CMK (cell line): Measurements from ENCODE around the gene TTC31.

Experiments used
- DNase-seq: peaks from one replicate; pipeline ENCODE4 v3.0.0-alpha.2; 2010; ENCODE audit warnings: low read depth

TTC31 gene

GRCh38 chr2:74488643-74489481, 6.0 kb downstream of the TTC31 start:
- DNase-seq, result no peak

- DNase-seq, result no peak
Observed at GRCh38 chr2:74489906-74490305, 7.0 kb downstream of the TTC31 start.

DNA sequence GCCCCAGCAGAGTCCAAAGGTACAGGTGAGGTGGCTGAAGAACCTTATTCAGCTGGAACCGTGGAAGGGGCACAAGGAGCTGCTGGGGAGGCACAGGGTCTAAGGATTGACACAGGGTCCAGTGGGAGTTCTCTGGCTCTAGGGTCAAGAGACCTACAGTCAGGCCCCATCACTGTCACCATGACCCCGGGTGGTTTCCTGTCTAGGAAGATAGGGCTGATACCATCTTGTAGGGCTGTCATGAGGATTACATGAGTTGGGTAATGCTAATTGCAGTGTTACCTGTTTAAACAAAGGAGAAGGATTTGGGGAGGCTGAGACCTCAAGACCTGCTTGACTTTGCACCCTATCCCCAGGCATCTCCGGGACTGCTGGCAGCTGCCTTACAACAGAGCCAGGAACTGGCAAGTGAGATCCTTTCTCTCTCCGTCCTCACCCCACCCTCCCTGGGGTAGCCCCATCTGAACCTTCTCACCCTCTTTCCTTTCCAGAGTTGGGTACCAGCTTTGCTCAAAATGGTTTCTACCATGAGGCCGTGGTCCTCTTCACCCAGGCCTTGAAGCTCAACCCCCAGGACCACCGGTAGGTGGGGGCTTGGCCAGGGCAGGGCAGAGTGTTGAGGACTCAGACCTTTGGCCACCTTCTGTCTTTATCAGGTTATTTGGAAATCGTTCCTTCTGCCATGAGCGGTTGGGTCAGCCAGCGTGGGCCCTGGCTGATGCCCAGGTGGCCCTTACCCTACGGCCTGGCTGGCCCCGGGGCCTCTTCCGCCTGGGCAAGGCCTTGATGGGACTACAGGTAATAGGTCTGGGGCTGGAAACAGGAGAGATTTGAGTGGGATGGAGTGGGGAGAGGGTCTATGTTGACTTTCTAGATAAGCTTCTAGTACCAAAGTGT, 9.0 kb downstream of the TTC31 start:
- DNase-seq, result no peak

GRCh38 chr2:74493546-74493945, 10.7 kb downstream of the TTC31 start:
- no peak for DNase-seq

- DNase-seq, result no peak
Observed at GRCh38 chr2:74495440-74495839, 12.6 kb downstream of the TTC31 start.

DNA sequence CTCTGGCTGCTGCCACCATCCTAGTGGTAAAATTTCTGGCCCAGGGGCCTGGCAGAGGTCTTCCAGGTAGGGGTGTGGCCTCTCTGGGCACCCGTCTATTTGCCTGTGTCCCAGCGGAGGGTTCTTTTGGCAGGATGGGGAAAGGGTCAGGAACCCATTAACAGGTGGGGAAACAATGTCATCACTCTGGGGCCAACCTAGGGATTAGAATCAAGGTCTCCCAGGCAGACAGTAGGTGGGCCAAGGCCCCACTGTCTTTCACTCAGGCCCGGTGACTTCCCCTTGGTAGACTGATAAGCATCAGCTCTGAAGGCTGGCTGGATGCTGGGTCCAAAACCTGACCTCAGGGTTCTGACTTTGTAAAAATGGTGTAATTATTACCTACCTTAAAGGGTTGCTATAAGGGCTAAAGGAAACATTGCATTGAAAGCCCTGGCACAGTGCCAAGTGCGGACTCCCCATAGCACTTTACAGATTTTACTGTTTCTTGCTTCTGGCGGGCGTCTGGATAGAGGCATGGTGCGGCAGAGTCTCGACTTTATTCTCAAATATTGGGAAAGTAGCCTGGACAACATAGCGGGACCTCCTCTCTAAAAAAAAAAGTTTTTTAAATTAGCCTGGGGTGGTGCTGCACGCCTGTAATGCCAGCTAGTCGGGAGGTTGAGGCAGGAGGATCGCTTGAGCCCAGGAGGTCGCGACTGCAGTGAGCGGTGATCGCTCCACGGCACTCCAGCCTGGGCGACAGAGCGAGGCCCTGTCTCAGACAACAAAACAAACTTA, 14.3 kb downstream of the TTC31 start:
- DNase-seq, result no peak

DNA sequence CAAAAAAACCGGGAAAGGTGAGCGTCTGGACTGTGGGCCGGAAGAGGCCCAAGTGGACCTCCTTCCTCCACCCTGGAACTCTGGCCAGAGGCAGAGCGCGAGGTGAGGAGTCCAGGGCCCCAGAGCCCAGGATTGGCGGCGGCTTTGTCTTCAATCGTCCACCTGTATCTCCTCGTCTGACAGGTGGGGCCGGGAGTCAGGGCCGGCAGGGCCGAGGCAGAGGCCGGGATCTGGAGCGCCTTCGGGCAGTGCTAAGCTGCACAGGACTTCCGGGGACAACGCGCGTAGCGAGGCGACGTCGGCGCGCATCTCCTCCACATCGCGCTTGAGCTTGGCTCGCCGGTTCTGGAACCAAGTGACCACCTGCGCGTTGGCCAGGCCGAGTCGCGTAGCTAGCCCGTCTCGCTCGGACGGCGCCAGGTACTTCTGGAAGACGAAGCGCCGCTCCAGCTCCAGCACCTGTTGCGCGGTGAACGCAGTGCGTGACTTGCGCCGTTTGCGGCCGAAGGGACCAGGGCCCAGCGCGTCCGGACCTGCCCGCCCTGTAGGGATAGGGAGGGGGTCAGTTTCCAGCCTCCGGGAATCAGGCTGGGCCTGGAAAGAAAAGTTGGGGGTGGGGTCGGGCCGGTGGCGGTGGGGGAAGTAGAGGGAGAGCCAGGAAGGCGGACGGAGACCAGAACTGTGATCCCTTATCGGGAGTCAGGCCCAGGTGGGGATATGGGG, 15.1 kb downstream of the TTC31 start:
- no peak for DNase-seq

DNA sequence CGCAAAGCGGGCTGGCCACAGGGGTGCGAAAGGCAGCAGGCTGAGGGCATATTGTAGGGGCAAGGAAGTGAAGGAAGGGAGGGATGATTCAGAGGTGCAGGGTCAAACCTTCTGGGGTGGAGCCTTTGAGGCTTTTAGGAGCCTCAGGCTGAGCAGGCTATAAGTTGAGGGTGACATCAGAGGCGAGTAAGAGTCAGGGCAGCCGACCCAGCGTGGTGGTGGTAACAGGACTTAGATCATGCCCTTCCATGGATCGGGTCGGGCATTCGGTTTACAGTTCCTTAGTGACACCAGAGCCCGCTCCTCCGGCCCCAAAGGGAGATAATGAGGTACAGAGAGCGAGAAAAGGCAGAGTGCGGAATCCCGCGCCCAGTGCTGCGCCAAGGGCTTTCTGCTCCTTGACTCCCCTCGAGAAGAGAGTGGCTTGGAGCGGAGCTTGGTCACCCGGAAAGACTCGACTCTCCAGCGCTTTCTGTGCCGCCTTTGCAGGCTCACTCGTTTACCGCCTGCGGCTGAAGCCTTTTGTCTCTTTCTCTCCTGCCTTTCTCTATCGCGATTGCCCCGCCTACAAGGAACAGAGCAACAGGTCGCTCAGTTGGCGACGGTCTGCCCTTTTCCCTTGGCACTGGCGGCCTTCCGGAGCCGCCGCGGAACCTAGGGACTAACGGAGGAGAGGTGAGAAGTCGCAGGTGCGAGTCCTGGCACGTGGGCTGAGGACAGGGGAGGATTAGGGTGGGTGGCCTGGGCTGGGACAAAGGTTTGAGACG, 15.8 kb downstream of the TTC31 start:
- no peak for DNase-seq

DNA sequence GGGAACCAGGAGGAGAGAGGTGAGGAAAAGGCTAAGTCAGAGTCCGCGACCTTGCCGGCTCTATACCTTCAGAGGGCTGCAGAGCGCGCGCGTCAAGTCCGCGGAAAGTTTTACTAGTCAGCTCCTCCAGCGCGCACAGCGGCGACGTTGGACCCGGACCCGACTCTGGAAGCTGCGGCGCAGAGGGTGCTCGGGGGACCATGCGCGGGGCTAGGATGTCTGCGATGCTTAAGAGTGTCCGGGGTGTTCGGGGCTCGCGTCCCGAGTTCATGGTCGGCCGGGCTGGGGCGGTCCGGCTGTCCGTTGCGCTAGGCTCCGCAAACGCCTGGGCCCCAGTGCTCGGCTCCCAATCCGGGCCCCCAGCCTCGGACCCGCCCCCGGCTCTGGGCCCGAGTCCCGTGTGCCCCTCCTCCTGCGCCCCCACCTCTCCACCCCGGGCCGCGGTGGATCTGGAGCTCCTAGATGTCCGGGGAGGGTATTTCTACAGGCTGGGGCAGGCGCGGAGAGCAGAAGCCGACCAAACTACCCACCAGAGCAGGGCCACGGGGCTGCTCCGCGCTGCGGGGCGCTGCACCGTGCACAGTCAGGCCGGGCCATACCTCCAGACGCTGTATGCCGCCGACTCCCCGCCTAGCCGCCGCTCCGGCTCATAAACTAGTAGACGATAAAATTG, 16.5 kb downstream of the TTC31 start, which contains the start of gene LBX2:
Gene LBX2, minus strand, starts transcription at position 337 of the 673 bp plus-strand sequence. Its CDS starts 66 bp downstream, at position 271.
- no peak for DNase-seq

DNA sequence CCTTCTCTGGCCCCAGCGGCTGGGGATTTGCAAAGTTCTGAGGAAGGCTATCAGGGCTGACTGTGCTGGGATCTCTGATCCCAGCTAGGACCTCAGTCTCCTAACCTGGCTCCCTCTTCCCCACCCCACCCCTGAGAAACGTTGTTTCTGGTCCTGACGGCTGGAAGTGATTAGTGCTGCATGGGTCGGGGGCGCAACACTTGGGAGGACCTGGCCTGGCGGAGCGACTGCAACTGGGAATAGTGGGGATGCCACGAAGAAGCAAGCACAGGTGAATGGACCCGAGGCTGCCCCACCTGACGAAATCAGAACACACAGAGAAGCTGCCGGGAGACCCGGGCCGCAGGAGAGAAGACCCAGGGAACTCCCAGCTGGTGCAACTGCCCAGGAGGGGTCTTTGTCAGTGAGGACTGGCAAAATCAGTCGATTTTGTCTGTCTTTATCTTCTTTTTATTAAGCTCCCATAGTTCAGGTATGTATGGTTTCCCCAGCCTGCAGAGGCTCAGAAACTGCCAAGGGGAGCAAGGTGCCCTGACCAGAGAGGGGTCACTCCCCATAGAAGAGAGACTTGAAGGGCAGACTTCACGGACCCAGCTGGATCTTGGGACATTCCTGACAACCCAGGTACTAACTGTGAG, 17.2 kb downstream of the TTC31 start:
- no peak for DNase-seq

DNA sequence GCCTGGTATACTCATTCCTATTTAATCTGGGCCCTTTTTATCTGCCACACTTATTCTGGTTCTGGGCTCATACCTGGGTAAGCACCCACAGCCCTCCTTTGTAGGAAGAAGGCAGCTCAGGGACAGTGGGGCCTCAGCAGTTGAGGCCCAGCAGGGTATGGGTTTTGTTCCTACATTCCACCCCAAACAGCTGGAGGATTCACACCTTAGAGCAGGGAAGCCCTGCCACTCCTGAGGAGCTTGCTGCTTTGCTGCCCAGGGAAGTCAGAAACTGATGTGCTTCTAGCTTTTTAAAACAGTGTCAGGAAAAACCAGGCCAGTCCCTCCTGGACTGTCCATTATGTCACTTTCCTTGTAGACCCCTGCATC, 17.7 kb downstream of the TTC31 start:
- DNase-seq, result no peak

DNA sequence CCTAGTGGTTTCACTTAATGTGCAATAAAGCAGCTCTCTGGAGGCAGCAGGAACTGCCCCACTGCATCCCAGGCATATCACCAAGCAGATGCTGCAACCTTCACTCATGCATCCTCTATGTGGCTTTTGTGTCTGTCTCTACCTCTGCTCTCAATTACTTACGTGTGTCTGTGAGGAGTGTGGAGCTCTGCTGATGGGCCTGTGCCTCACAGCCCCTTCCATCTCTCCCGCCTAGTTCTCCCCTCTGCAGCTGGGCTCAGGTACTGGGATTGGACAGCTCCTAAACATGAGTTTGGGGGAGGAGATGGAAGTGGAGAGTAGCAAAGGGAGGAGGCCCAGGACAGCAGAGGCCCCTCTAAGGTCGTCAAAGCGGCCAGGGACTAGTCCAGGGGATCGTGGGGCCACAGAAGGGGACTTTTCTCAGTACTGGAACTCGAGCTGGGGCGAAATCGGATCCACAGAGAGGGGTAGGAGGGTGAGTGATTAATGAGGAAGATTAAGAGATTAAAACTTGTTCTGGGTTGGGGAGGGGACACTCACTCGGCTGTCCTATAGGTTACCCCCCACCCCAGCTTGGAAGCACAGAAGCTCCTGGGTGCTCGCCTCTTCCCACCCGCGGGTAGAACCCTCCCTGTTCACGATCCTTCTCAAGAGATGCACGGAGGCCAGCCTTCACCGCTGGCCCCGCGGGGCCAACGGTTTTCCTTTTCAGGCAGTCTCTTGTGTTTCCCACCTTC, 18.6 kb downstream of the TTC31 start:
- DNase-seq, result no peak

GRCh38 chr2:74502147-74502719, 19.4 kb downstream of the TTC31 start:
- DNase-seq, result no peak

DNA sequence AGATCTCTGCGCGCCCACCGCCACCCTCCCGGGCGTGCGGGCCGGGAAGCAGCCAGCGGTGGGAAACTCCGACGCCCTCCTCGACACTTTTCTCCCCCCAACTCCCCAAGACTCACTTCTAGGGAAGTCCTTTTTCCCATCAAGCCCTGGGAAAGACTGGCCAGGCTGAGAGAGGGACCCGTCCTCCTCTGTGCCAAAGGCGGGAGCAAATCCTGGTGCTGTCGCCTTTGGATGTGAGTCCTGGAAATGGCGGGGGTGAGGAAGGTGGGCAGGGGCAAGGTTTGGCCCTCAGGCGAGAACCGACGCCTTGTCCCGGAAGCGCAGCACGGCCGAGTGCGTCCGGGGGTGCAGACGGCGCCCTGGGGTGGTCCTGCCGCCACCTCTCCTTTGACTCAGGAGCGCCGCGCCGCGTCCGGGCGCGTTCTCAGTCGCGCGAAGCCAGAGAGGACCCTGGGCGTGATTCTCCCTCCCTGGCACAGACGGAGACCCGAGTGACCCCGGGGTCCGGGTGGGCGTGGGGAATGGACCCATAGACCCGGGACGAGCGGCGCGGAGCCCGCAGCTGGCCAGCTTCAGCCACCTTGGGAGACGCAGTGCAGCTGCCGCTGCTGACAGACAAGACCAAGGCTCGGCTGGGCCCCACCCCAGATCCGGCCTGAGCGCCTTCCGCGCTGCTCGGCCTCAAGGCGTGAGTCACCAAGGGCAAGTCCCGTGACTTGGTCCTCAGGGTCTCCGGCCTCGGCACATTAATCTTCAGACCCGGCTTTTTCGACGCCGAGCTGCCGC, 20.0 kb downstream of the TTC31 start:
- no peak for DNase-seq

- DNase-seq, result no peak
Observed at GRCh38 chr2:74503506-74504475, 20.9 kb downstream of the TTC31 start.

DNA sequence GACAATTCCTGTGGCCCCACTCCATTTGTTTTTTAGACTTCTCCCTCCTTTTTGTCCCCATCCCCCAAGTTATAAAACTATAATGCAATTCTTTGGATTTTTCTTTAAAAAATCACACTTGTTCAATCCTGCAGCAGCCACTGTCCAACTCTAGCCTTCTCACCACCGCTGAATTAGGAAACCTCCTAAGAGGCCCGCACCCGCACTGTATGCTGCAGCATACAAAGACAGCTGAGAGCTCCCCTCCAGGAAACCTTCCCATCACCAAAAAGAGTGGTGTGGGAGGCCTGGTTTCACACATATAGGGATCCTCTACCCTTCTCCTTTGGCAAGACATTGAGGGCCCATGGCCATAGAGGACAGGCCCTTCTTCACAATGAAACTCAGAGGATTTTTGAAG, 21.7 kb downstream of the TTC31 start:
- DNase-seq, result no peak
